HepG2 (cell line): ENCODE data around the gene PRDM12. TPM values are rescaled to one million over a fixed set of nuclear protein-coding genes. Genes with fewer than 3 reads are reported as not detected.
A peak's percentile ranks its signal among the peaks of the same experiment; 100 is the strongest.

ENCODE experiments used
- ATF4 ChIP-seq, 2 experiments: fragments of 450-650 bp in 1 of 2; sonication (generic) in 1 of 2; formaldehyde crosslinking; IDR thresholded peaks; 2 replicates each; pipeline versions ENCODE4 v1.5.0 to v1.8.0; 2020 to 2022; ENCODE audit warnings: mild to moderate bottlenecking in 1 of 2, missing genetic modification reagents in 1 of 2
- CENPT ChIP-seq: sonication (generic); formaldehyde crosslinking; IDR thresholded peaks from 2 replicates; pipeline ENCODE4 v1.8.0; 2022; ENCODE audit warnings: low read depth, mild to moderate bottlenecking, moderate library complexity, missing genetic modification reagents
- GLMP ChIP-seq: sonication (generic); formaldehyde crosslinking; IDR thresholded peaks from 2 replicates; pipeline ENCODE4 v1.9.0; 2021; ENCODE audit warnings: missing genetic modification reagents, mild to moderate bottlenecking, borderline replicate concordance
- NFKBIZ ChIP-seq: IDR thresholded peaks from 2 replicates; pipeline ENCODE4 v1.6.1; 2018; ENCODE audit warnings: missing genetic modification reagents, missing compliant biosample characterization
- NONO ChIP-seq, 2 experiments: fragments of 450-650 bp in 1 of 2; sonication (generic) in 1 of 2; formaldehyde crosslinking in 1 of 2; IDR thresholded peaks in 1 of 2; conservative IDR thresholded peaks in 1 of 2; 2 replicates each; pipeline versions ENCODE4 v1.6.1 to v1.8.0; 2017 to 2022; ENCODE audit warnings: mild to moderate bottlenecking in 1 of 2, missing genetic modification reagents in 1 of 2, moderate library complexity in 1 of 2
- PHF5A ChIP-seq: IDR thresholded peaks from one replicate; pipeline ENCODE4 v1.6.1; 2018; ENCODE audit warnings: low read depth, missing genetic modification reagents; ENCODE audit not compliant: unreplicated experiment
- RORA ChIP-seq: sonication (generic); formaldehyde crosslinking; IDR thresholded peaks from 2 replicates; pipeline ENCODE4 v1.5.0; 2020; ENCODE audit warnings: mild to moderate bottlenecking, missing genetic modification reagents, moderate library complexity
- RXRB ChIP-seq: IDR thresholded peaks from 2 replicates; pipeline ENCODE4 v1.6.1; 2016; ENCODE audit warnings: borderline replicate concordance, missing genetic modification reagents, missing compliant biosample characterization
- ZNF275 ChIP-seq: sonication (generic); formaldehyde crosslinking; IDR thresholded peaks from 2 replicates; pipeline ENCODE4 v1.8.0; 2022; ENCODE audit warnings: missing genetic modification reagents, mild to moderate bottlenecking, inconsistent platforms, borderline replicate concordance
- ZNF326 ChIP-seq: sonication (generic); formaldehyde crosslinking; IDR thresholded peaks from 2 replicates; pipeline ENCODE4 v1.4.0; 2020; ENCODE audit warnings: missing genetic modification reagents, borderline replicate concordance
- ZNF446 ChIP-seq: sonication (generic); formaldehyde crosslinking; IDR thresholded peaks from 2 replicates; pipeline ENCODE4 v1.5.0; 2020; ENCODE audit warnings: mild to moderate bottlenecking, missing genetic modification reagents
- ZNF562 ChIP-seq: sonication (generic); formaldehyde crosslinking; IDR thresholded peaks from 2 replicates; pipeline ENCODE4 v1.8.0; 2022; ENCODE audit warnings: missing genetic modification reagents, borderline replicate concordance
- ZNF615 ChIP-seq: sonication (generic); formaldehyde crosslinking; IDR thresholded peaks from 2 replicates; pipeline ENCODE4 v1.5.0; 2020; ENCODE audit warnings: mild to moderate bottlenecking, missing genetic modification reagents, borderline replicate concordance
- ZNF768 ChIP-seq: sonication (generic); formaldehyde crosslinking; IDR thresholded peaks from 2 replicates; pipeline ENCODE4 v1.4.0; 2020; ENCODE audit warnings: missing genetic modification reagents
- polyA plus RNA-seq, 8 experiments: library from polyadenylated mRNA; depleted of rRNA in 3 of 8; stranded (reverse) in 7 of 8; unstranded in 1 of 8; fragments of >200 nt; fragmentation: Illumina TruSeq in 4 of 8; extraction: Trizol in 4 of 8; gene quantifications; 2 replicates each; pipeline versions ENCODE4 v1.2.1 to v1.2.3, GENCODE V29; 2011 to 2016; ENCODE audit warnings: low read depth in 4 of 8, missing spikeins in 1 of 8, mixed read lengths in 1 of 8; ENCODE audit not compliant: insufficient read depth in 1 of 8
- total RNA-seq, 5 experiments: library from RNA; depleted of rRNA; stranded (reverse); fragments of >200 nt; fragmentation: Illumina TruSeq; extraction: Trizol; gene quantifications; 2 replicates each; pipeline ENCODE4 v1.2.3, GENCODE V29; 2016; ENCODE audit warnings: low read depth in 1 of 5
- TF ChIP-seq, protein P1 (sequence below): sonication (generic); formaldehyde crosslinking; IDR thresholded peaks from 2 replicates; pipeline ENCODE4 v1.9.0; 2021; ENCODE audit warnings: missing genetic modification reagents, mild to moderate bottlenecking, borderline replicate concordance
- TF ChIP-seq, protein P2 (sequence below): sonication (generic); formaldehyde crosslinking; IDR thresholded peaks from 2 replicates; pipeline ENCODE4 v1.4.0; 2020; ENCODE audit warnings: mild to moderate bottlenecking, low read depth, missing genetic modification reagents
- TF ChIP-seq, protein P3 (sequence below): IDR thresholded peaks from 2 replicates; pipeline ENCODE4 v1.6.1; 2012; ENCODE audit warnings: low read depth, low read length, improper control_type of control experiment

The PRDM12 gene
- total and polyA plus RNA-seq, 2 of the 13 experiments (the other 11 are each of a cell fraction or from before 2014, with no cell fraction given): 0.04 to 0.07 TPM

DNA sequence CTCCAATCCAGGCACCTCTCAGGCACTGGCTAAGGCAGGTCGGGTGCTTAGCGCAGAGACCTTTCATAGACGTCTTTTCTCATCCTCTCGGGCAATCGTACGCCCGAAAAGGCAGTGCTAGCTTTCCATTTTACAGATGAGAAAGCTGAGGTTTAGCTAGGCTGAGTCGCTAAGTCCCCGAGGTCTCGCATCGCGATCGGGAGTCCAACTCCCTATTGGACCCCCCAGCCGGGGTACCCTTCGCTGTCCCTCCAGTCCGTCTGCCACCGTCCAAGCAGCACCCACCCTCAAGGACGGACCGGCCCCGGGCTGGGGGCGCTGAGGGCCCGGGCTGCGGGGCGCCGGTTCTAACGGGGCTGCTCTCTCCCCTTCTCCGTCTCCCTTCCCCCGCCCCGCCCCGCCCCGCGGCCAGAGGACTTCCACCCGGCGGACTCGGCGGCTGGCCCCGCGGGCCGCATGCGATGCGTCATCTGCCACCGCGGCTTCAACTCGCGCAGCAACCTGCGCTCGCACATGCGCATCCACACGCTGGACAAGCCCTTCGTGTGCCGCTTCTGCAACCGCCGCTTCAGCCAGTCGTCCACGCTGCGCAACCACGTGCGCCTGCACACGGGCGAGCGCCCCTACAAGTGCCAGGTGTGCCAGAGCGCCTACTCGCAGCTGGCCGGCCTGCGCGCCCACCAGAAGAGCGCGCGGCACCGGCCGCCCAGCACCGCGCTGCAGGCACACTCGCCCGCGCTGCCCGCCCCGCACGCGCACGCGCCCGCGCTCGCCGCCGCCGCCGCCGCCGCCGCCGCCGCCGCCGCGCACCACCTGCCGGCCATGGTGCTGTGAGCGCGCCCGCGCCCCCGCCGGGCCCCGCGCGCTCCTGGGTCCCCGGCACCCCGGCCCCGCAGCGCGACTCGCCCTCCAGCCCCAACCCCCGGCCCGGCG, 16.7 kb downstream of the PRDM12 start (continued):
- TF ChIP-seq ZNF768 (CRISPR knock-in tag) (peak; percentile 54; the same call in 1 of the 2 replicates), RORA (CRISPR knock-in tag) (no peak), ZNF446 (CRISPR knock-in tag) (peak; percentile 91; the same call in 1 of the 2 replicates), NONO (IDR thresholded peaks at IDR 0.05) (no peak), NONO (CRISPR knock-in tag; conservative IDR thresholded peaks at IDR 0.05) (peak; percentile 39; the same call in 1 of the 2 replicates), ZNF615 (no peak), ZNF562 (peak; percentile 57; the same call in 1 of the 2 replicates), PHF5A (CRISPR knock-in tag) (no peak), ZNF326 (CRISPR knock-in tag) (no peak), NFKBIZ (CRISPR knock-in tag) (peak; percentile 71; the same call in 1 of the 2 replicates), ATF4 (CRISPR knock-in tag; IDR thresholded peaks at IDR 0.05) (peak in 1 of 2 experiments; percentile 67; a peak in 2 of 4 replicates), ZNF275 (CRISPR knock-in tag) (no peak), GLMP (no peak), CENPT (CRISPR knock-in tag) (peak; percentile 81; the same call in 1 of the 2 replicates), RXRB (CRISPR knock-in tag) (no peak)
- TF ChIP-seq, protein P1, sequence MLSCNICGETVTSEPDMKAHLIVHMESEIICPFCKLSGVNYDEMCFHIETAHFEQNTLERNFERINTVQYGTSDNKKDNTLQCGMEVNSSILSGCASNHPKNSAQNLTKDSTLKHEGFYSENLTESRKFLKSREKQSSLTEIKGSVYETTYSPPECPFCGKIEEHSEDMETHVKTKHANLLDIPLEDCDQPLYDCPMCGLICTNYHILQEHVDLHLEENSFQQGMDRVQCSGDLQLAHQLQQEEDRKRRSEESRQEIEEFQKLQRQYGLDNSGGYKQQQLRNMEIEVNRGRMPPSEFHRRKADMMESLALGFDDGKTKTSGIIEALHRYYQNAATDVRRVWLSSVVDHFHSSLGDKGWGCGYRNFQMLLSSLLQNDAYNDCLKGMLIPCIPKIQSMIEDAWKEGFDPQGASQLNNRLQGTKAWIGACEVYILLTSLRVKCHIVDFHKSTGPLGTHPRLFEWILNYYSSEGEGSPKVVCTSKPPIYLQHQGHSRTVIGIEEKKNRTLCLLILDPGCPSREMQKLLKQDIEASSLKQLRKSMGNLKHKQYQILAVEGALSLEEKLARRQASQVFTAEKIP (CRISPR knock-in tag): no peak
- TF ChIP-seq, protein P2, sequence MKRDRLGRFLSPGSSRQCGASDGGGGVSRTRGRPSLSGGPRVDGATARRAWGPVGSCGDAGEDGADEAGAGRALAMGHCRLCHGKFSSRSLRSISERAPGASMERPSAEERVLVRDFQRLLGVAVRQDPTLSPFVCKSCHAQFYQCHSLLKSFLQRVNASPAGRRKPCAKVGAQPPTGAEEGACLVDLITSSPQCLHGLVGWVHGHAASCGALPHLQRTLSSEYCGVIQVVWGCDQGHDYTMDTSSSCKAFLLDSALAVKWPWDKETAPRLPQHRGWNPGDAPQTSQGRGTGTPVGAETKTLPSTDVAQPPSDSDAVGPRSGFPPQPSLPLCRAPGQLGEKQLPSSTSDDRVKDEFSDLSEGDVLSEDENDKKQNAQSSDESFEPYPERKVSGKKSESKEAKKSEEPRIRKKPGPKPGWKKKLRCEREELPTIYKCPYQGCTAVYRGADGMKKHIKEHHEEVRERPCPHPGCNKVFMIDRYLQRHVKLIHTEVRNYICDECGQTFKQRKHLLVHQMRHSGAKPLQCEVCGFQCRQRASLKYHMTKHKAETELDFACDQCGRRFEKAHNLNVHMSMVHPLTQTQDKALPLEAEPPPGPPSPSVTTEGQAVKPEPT (CRISPR knock-in tag): 0 out of 2 replicates have a peak, but pooled peaks have one; percentile 31
- TF ChIP-seq, protein P3, sequence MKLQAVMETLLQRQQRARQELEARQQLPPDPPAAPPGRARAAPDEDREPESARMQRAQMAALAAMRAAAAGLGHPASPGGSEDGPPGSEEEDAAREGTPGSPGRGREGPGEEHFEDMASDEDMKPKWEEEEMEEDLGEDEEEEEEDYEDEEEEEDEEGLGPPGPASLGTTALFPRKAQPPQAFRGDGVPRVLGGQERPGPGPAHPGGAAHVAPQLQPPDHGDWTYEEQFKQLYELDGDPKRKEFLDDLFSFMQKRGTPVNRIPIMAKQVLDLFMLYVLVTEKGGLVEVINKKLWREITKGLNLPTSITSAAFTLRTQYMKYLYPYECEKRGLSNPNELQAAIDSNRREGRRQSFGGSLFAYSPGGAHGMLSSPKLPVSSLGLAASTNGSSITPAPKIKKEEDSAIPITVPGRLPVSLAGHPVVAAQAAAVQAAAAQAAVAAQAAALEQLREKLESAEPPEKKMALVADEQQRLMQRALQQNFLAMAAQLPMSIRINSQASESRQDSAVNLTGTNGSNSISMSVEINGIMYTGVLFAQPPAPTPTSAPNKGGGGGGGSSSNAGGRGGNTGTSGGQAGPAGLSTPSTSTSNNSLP: no peak
